H9 (cell line): Measurements from ENCODE around the gene CTAGE8. TPM values are rescaled to one million over a fixed set of nuclear protein-coding genes. Genes with fewer than 3 reads are reported as not detected.
"Not testable (repeated sequence)": the region's sequence is repeated elsewhere in the genome, so short reads cannot be mapped to it uniquely, and the experiment has no call there.

ENCODE experiments used
- DNase-seq: peaks from one replicate; pipeline ENCODE4 v3.0.0-alpha.2; 2017
- H2AFZ ChIP-seq: one replicate; pipeline ENCODE4 v1.6.1; 2013; ENCODE audit warnings: mild to moderate bottlenecking, low read length, control low read depth, moderate library complexity
- H2AK5ac ChIP-seq: 2 replicates; pipeline ENCODE4 v1.6.1; 2013; ENCODE audit warnings: low read length, control low read depth, mixed read lengths; ENCODE audit not compliant: insufficient read length
- H2BK120ac ChIP-seq: one replicate; pipeline ENCODE4 v1.6.1; 2013; ENCODE audit warnings: low read depth, mild to moderate bottlenecking, low read length, control low read depth, inconsistent platforms; ENCODE audit not compliant: poor library complexity, severe bottlenecking
- H2BK12ac ChIP-seq: 2 replicates; pipeline ENCODE4 v1.6.1; 2013; ENCODE audit warnings: low read length, control low read depth, mixed read lengths, low read depth; ENCODE audit not compliant: insufficient read length
- H2BK15ac ChIP-seq: 2 replicates; pipeline ENCODE4 v1.6.1; 2013; ENCODE audit warnings: low read depth, low read length, control low read depth
- H2BK20ac ChIP-seq: one replicate; pipeline ENCODE4 v1.6.1; 2013; ENCODE audit warnings: low read depth, mild to moderate bottlenecking, low read length, control low read depth, inconsistent platforms; ENCODE audit not compliant: poor library complexity, severe bottlenecking
- H2BK5ac ChIP-seq: 2 replicates; pipeline ENCODE4 v1.6.1; 2013; ENCODE audit warnings: low read length, control low read depth, mixed read lengths; ENCODE audit not compliant: insufficient read length
- H3K14ac ChIP-seq: 2 replicates; pipeline ENCODE4 v1.6.1; 2013; ENCODE audit warnings: low read length, control low read depth; ENCODE audit not compliant: insufficient read depth
- H3K18ac ChIP-seq: 2 replicates; pipeline ENCODE4 v1.6.1; 2013; ENCODE audit warnings: low read depth, mild to moderate bottlenecking, mixed read lengths, low read length, control low read depth; ENCODE audit not compliant: insufficient read length
- H3K23ac ChIP-seq: 2 replicates; pipeline ENCODE4 v1.6.1; 2013; ENCODE audit warnings: low read length, control low read depth, mixed read lengths, low read depth; ENCODE audit not compliant: insufficient read length
- H3K23me2 ChIP-seq: 2 replicates; pipeline ENCODE4 v1.6.1; 2013; ENCODE audit warnings: low read depth, mild to moderate bottlenecking, mixed read lengths, low read length, control low read depth; ENCODE audit not compliant: insufficient read length, poor library complexity, severe bottlenecking
- H3K27ac ChIP-seq: 2 replicates; pipeline ENCODE4 v1.5.1; 2013; ENCODE audit warnings: low read length, control low read depth, mixed read lengths, low read depth; ENCODE audit not compliant: insufficient read length
- H3K27me3 ChIP-seq: 2 replicates; pipeline ENCODE4 v1.6.1; 2013; ENCODE audit warnings: low read length, control low read depth, inconsistent platforms; ENCODE audit not compliant: insufficient read depth
- H3K4ac ChIP-seq: 2 replicates; pipeline ENCODE4 v1.6.1; 2013; ENCODE audit warnings: low read depth, mild to moderate bottlenecking, control low read depth, inconsistent platforms, low read length, moderate library complexity
- H3K4me1 ChIP-seq: 2 replicates; pipeline ENCODE4 v1.6.1; 2013; ENCODE audit warnings: low read length, control low read depth, inconsistent platforms; ENCODE audit not compliant: insufficient read depth
- H3K4me2 ChIP-seq: 2 replicates; pipeline ENCODE4 v1.6.1; 2013; ENCODE audit warnings: low read length, control low read depth, mixed read lengths; ENCODE audit not compliant: insufficient read length, insufficient read depth
- H3K56ac ChIP-seq: 2 replicates; pipeline ENCODE4 v1.6.1; 2013; ENCODE audit warnings: low read depth, mild to moderate bottlenecking, mixed read lengths, low read length, control low read depth; ENCODE audit not compliant: insufficient read length
- H3K79me1 ChIP-seq: 2 replicates; pipeline ENCODE4 v1.6.1; 2013; ENCODE audit warnings: low read depth, mild to moderate bottlenecking, moderate library complexity, low read length, control low read depth, inconsistent platforms; ENCODE audit not compliant: insufficient read depth, poor library complexity, severe bottlenecking
- H3K79me2 ChIP-seq: 2 replicates; pipeline ENCODE4 v1.6.1; 2013; ENCODE audit warnings: low read length, control low read depth, inconsistent platforms; ENCODE audit not compliant: insufficient read depth
- H3K9ac ChIP-seq: 2 replicates; pipeline ENCODE4 v1.6.1; 2013; ENCODE audit warnings: low read length, control low read depth, mixed read lengths; ENCODE audit not compliant: insufficient read length; ENCODE audit errors: extremely low read depth
- H3K9me3 ChIP-seq: one replicate; pipeline ENCODE4 v1.6.1; 2013; ENCODE audit warnings: low read depth, low read length, inconsistent platforms; ENCODE audit not compliant: control insufficient read depth
- H3T11ph ChIP-seq: one replicate; pipeline ENCODE4 v1.6.1; 2013; ENCODE audit warnings: mild to moderate bottlenecking, low read length, control low read depth, inconsistent platforms
- H4K20me1 ChIP-seq: one replicate; pipeline ENCODE4 v1.6.1; 2013; ENCODE audit not compliant: control insufficient read depth, insufficient read length, insufficient read depth
- H4K5ac ChIP-seq: 2 replicates; pipeline ENCODE4 v1.6.1; 2013; ENCODE audit warnings: low read depth, mild to moderate bottlenecking, mixed read lengths, low read length, control low read depth; ENCODE audit not compliant: insufficient read length
- H4K8ac ChIP-seq: replicated peaks from 2 replicates; pipeline ENCODE4 v1.6.1; 2013; ENCODE audit warnings: low read length, control low read depth, mixed read lengths, low read depth; ENCODE audit not compliant: insufficient read length
- H4K91ac ChIP-seq: 2 replicates; pipeline ENCODE4 v1.6.1; 2013; ENCODE audit warnings: low read depth, mild to moderate bottlenecking, moderate library complexity, mixed read lengths, low read length, control low read depth; ENCODE audit not compliant: insufficient read length
- H3K27ac Mint-ChIP-seq, 3 experiments: 2 replicates in 2 of 3; 3 replicates in 1 of 3; pipeline ENCODE4 v1.8.0; 2020 to 2021; ENCODE audit warnings: mixed read lengths in 3 of 3, mild to moderate bottlenecking in 1 of 3, moderate library complexity in 1 of 3
- H3K27me3 Mint-ChIP-seq: 2 replicates; pipeline ENCODE4 v1.8.0; 2021; ENCODE audit warnings: low read depth, mild to moderate bottlenecking, moderate library complexity, mixed read lengths
- H3K36me3 Mint-ChIP-seq, 3 experiments: 2 replicates in 2 of 3; 3 replicates in 1 of 3; pipeline ENCODE4 v1.8.0; 2020 to 2021; ENCODE audit warnings: low read depth in 3 of 3, mixed read lengths in 3 of 3; ENCODE audit not compliant: insufficient read depth in 1 of 3
- H3K4me1 Mint-ChIP-seq, 2 experiments: 2 replicates each; pipeline ENCODE4 v1.8.0; 2020; ENCODE audit warnings: mixed read lengths in 2 of 2
- H3K4me3 Mint-ChIP-seq, 2 experiments: 2 replicates in 1 of 2; 3 replicates in 1 of 2; pipeline ENCODE4 v1.8.0; 2020 to 2021; ENCODE audit warnings: mild to moderate bottlenecking in 2 of 2, mixed read lengths in 2 of 2, moderate library complexity in 1 of 2
- H3K9me3 Mint-ChIP-seq, 2 experiments: 2 replicates in 1 of 2; 3 replicates in 1 of 2; pipeline ENCODE4 v1.8.0; 2020; ENCODE audit warnings: mild to moderate bottlenecking in 2 of 2, mixed read lengths in 2 of 2, moderate library complexity in 1 of 2
- WGBS: extraction: QIAGEN DNeasy Blood & Tissue Kit; methylation state at CpG from one replicate; pipeline ENCODE4 v1.1.7; 2013; ENCODE audit warnings: missing lambda C conversion rate, low lambda C conversion rate, mixed read lengths; ENCODE audit not compliant: insufficient read length; ENCODE audit errors: extremely low coverage; 5-methylcytosine and 5-hydroxymethylcytosine counted together
- total RNA-seq: library from RNA; stranded (reverse); gene quantifications from 2 replicates; pipeline ENCODE4 v1.2.1, GENCODE V29; 2021

CTAGE8 gene
- total RNA-seq, 1 experiment from 2014 or later, result 4.9 TPM

GRCh38 chr7:144226866-144227265 is 42.2 kb downstream of the CTAGE8 start:
- H4K91ac ChIP-seq, H3K14ac ChIP-seq, H3K36me3 Mint-ChIP-seq, H3K27ac ChIP-seq, H2BK12ac ChIP-seq, H3K4ac ChIP-seq, H2BK20ac ChIP-seq, H2BK120ac ChIP-seq, H3K27me3 ChIP-seq, H3K4me1 ChIP-seq, H3K56ac ChIP-seq, H3T11ph ChIP-seq, H3K9me3 Mint-ChIP-seq, H3K18ac ChIP-seq, H2AFZ ChIP-seq, H2AK5ac ChIP-seq, H3K23me2 ChIP-seq, H3K9ac ChIP-seq, H3K9me3 ChIP-seq, H2BK5ac ChIP-seq, H3K4me2 ChIP-seq, H3K23ac ChIP-seq, H4K5ac ChIP-seq, H4K8ac ChIP-seq, H3K27ac Mint-ChIP-seq, DNase-seq, H3K79me2 ChIP-seq, H3K4me3 Mint-ChIP-seq, H4K20me1 ChIP-seq, H2BK15ac ChIP-seq, H3K79me1 ChIP-seq, H3K27me3 Mint-ChIP-seq, H3K4me1 Mint-ChIP-seq: not testable (repeated sequence)
- WGBS, result no CpG with 5 or more reads among the region's 4 CpGs

GRCh38 chr7:144223675-144224074 is 45.4 kb downstream of the CTAGE8 start:
- not testable (repeated sequence) for H3T11ph ChIP-seq, H2BK20ac ChIP-seq, H3K27me3 ChIP-seq, H3K9me3 Mint-ChIP-seq, H3K23me2 ChIP-seq, H4K8ac ChIP-seq, H3K27me3 Mint-ChIP-seq, H3K79me2 ChIP-seq, H3K4me3 Mint-ChIP-seq, H2AFZ ChIP-seq, H3K4me2 ChIP-seq, H3K4me1 Mint-ChIP-seq, H3K9ac ChIP-seq, H3K56ac ChIP-seq, H3K79me1 ChIP-seq, H3K27ac ChIP-seq, H2BK5ac ChIP-seq, H2BK12ac ChIP-seq, H3K36me3 Mint-ChIP-seq, H4K5ac ChIP-seq, H3K4me1 ChIP-seq, H2BK120ac ChIP-seq, H2AK5ac ChIP-seq, H4K20me1 ChIP-seq, H4K91ac ChIP-seq, H2BK15ac ChIP-seq, H3K18ac ChIP-seq, H3K4ac ChIP-seq, H3K23ac ChIP-seq, DNase-seq, H3K14ac ChIP-seq, H3K27ac Mint-ChIP-seq, H3K9me3 ChIP-seq

GRCh38 chr7:144220531-144220930 is 48.6 kb downstream of the CTAGE8 start:
- not testable (repeated sequence) for H3K56ac ChIP-seq, H3T11ph ChIP-seq, H3K27me3 ChIP-seq, H2BK120ac ChIP-seq, H3K36me3 Mint-ChIP-seq, H3K4me3 Mint-ChIP-seq, DNase-seq, H2BK5ac ChIP-seq, H3K4me2 ChIP-seq, H3K27me3 Mint-ChIP-seq, H3K4me1 ChIP-seq, H2BK12ac ChIP-seq, H3K27ac ChIP-seq, H4K20me1 ChIP-seq, H3K23me2 ChIP-seq, H3K4me1 Mint-ChIP-seq, H3K14ac ChIP-seq, H4K8ac ChIP-seq, H3K23ac ChIP-seq, H3K27ac Mint-ChIP-seq, H3K4ac ChIP-seq, H4K91ac ChIP-seq, H2BK20ac ChIP-seq, H3K9me3 Mint-ChIP-seq, H3K9ac ChIP-seq, H4K5ac ChIP-seq, H3K79me1 ChIP-seq, H3K79me2 ChIP-seq, H2AFZ ChIP-seq, H3K18ac ChIP-seq, H2BK15ac ChIP-seq, H3K9me3 ChIP-seq, H2AK5ac ChIP-seq
